Right lobe of liver (tissue), 6 donors: ENCODE measurements around the gene AADACL4. TPM values are rescaled to one million over a fixed set of nuclear protein-coding genes. Genes with fewer than 3 reads are reported as not detected.
"Not testable (repeated sequence)": the region's sequence is repeated elsewhere in the genome, so short reads cannot be mapped to it uniquely, and the experiment has no call there.

Source experiments
- ATAC-seq, 4 donors: fragments of 200-7000 bp; cut with Tn5 transposase; one replicate each; pipeline ENCODE4 v1.9.1; 2020; ENCODE audit warnings: mild to moderate bottlenecking in 4 of 4, moderate library complexity in 4 of 4
- DNase-seq, 3 donors: peaks; one replicate each; pipeline ENCODE4 v3.0.0-alpha.2; 2020
- H3K27ac ChIP-seq, 3 donors: fragments of 200-600 bp; one replicate each; pipeline ENCODE4 v1.8.0; 2022
- H3K27me3 ChIP-seq, 2 donors: fragments of 200-600 bp; one replicate each; pipeline ENCODE4 v1.8.0; 2022
- H3K36me3 ChIP-seq, 4 donors: fragments of 200-600 bp; sonication (generic) in 1 of 4; one replicate each; pipeline versions ENCODE4 v1.5.1 to v1.8.0; 2017 to 2022; ENCODE audit warnings: control low read depth in 1 of 4
- H3K4me1 ChIP-seq, 4 donors: fragments of 200-600 bp; sonication (generic) in 1 of 4; one replicate each; pipeline versions ENCODE4 v1.5.1 to v1.8.0; 2017 to 2022; ENCODE audit warnings: control low read depth in 1 of 4
- H3K4me3 ChIP-seq, 3 donors: fragments of 200-600 bp; one replicate each; pipeline ENCODE4 v1.8.0; 2022
- H3K9me3 ChIP-seq, 4 donors: fragments of 200-600 bp; sonication (generic) in 1 of 4; one replicate each; pipeline versions ENCODE4 v1.5.1 to v1.8.0; 2017 to 2022; ENCODE audit warnings: control low read depth in 1 of 4
- CTCF ChIP-seq, 4 donors: fragments of 200-600 bp in 3 of 4; fragments of 450-650 bp in 1 of 4; IDR thresholded peaks; one replicate each; pipeline versions ENCODE4 v1.5.1 to v1.8.0; 2016 to 2022; ENCODE audit warnings: antibody characterized with exemption in 4 of 4, mild to moderate bottlenecking in 2 of 4
- POLR2A ChIP-seq: fragments of 450-650 bp; IDR thresholded peaks from one replicate; pipeline ENCODE4 v1.6.1; 2017; ENCODE audit warnings: antibody characterized with exemption, mild to moderate bottlenecking
- WGBS: methylation state at CpG from one replicate; pipeline ENCODE4 v1.1.6; 2018; ENCODE audit warnings: low coverage, low lambda C conversion rate; ENCODE audit not compliant: insufficient coverage; ENCODE audit errors: missing lambda C conversion rate; 5-methylcytosine and 5-hydroxymethylcytosine counted together
- intact Hi-C, 2 donors: fragments of 100-400 bp; cut with DNase I; formaldehyde crosslinking; loops; one replicate each; pipeline versions ENCODE4 v1.11.2 to v1.14.1; 2022
- total RNA-seq, 6 experiments: library from RNA; depleted of rRNA in 2 of 6; stranded (reverse); fragments of >200 nt in 2 of 6; fragmentation: NEBNext Ultra II Directional in 3 of 6; extraction: Animal tissue kit (Norgen Biotek cat#: 25700) in 3 of 6; gene quantifications; one replicate each; pipeline versions ENCODE4 v1.1.0 to v1.2.4, GENCODE V29; 2016 to 2023
- donor health status: DM: no; HTN: yes; CAD: no.
- donor health status: DM: no; HTN: no; CAD: no.
- donor health status: DM: no; HTN: no; CAD: no.
- donor health status: DM: no; HTN: yes; CAD: no.
- donor health status: DM: no; HTN: yes; CAD: no.

AADACL4 gene
- total RNA-seq, 6 experiments from 2014 or later = not detected

DNA sequence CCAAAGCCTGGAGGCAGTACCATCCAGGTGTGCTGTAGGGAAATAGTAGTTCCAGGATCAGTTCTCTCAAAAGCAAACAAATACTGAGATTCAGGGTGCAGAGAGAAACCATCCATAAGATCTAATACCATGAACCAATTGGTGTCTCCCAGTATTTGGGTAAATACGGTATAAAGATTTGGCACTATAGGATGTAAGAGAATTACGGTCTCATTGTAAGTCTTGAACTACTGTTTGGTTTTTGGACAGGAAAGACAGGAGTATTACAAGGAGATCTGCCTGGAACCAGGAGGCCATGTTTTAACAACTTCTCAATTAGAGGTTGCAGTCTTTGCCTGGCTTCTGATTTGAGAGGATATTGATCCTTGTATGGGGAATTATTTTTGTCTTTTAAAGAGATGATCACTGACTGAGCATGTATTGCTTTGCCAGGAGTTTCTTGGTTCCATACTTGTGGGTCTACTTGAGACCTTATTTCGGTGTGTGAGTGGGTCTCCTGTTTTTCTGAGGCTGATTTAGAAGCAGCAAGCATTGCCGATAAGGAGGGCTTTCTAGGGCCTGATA lies 10.2 kb downstream of the AADACL4 start:
- Histone ChIP-seq H3K36me3 (no peaks in the 10 kb centered on the region), H3K4me1 (no peaks in the 10 kb centered on the region), H3K27ac (no peak overlapping the region), H3K27me3 (no peaks in the 10 kb centered on the region), H3K4me3 (no peak overlapping the region), H3K9me3 (no peaks in the 10 kb centered on the region)
- 88% methylated on average over 2 of the region's 4 CpGs for WGBS
- DNase-seq (no peak), ATAC-seq (no peak)
- TF ChIP-seq CTCF (IDR thresholded peaks at IDR 0.05) = no peak
- intact Hi-C loops = loop anchor here (10.0 kb wide), 1 partner anchor 339 kb away; no protein-coding TSS in a partner anchor

- no peak for TF ChIP-seq POLR2A
- no peak for TF ChIP-seq CTCF (IDR thresholded peaks at IDR 0.05)
- no peak for DNase-seq
- no peaks in the 10 kb centered on the region for H3K9me3 ChIP-seq
- no peaks in the 10 kb centered on the region for H3K27me3 ChIP-seq
- intact Hi-C loops = loop anchor here (10.0 kb wide), 1 partner anchor 340 kb away; no protein-coding TSS in a partner anchor
- no peaks in the 10 kb centered on the region for H3K36me3 ChIP-seq
- H3K27ac ChIP-seq = no peak overlapping the region
- peak in 1 of 4 donors; percentile 21 for ATAC-seq
- H3K4me3 ChIP-seq = no peak overlapping the region
- 48% methylated on average over 3 of the region's 8 CpGs for WGBS
- H3K4me1 ChIP-seq = no peaks in the 10 kb centered on the region
Observed at GRCh38 chr1:12654657-12655056, 10.8 kb downstream of the AADACL4 start.

DNA sequence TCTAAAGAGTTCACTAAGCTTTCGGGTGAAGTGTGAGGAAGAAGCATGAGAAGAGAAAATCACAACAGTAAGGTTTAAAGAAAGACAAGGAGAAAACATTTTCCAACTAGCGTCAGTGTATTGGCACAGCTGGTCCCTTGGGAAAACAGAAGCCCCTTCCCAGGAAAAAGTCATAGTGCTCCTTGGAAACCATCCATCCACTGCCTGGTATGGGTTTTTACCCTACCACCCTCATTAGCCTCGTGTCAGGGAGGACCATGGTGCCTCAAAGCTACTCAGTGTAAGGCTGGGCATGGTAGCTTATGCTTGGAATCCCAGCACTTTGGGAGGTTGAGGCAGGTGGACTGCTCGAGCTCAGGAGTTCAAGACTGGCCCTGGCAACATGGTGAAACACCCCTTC lies 12.7 kb downstream of the AADACL4 start:
- Histone ChIP-seq H3K36me3 (no peaks in the 10 kb centered on the region), H3K27me3 (no peaks in the 10 kb centered on the region), H3K27ac (no peak overlapping the region), H3K9me3 (no peaks in the 10 kb centered on the region), H3K4me3 (no peak overlapping the region), H3K4me1 (no peaks in the 10 kb centered on the region)
- TF ChIP-seq POLR2A (no peak), CTCF (IDR thresholded peaks at IDR 0.05) (no peak)
- ATAC-seq (no peak), DNase-seq (no peak)
- whole genome bisulfite sequencing = 83% methylated on average over 2 of the region's 4 CpGs
- intact Hi-C loops = loop anchor here (10.0 kb wide), 1 partner anchor 342 kb away; no protein-coding TSS in a partner anchor

DNA sequence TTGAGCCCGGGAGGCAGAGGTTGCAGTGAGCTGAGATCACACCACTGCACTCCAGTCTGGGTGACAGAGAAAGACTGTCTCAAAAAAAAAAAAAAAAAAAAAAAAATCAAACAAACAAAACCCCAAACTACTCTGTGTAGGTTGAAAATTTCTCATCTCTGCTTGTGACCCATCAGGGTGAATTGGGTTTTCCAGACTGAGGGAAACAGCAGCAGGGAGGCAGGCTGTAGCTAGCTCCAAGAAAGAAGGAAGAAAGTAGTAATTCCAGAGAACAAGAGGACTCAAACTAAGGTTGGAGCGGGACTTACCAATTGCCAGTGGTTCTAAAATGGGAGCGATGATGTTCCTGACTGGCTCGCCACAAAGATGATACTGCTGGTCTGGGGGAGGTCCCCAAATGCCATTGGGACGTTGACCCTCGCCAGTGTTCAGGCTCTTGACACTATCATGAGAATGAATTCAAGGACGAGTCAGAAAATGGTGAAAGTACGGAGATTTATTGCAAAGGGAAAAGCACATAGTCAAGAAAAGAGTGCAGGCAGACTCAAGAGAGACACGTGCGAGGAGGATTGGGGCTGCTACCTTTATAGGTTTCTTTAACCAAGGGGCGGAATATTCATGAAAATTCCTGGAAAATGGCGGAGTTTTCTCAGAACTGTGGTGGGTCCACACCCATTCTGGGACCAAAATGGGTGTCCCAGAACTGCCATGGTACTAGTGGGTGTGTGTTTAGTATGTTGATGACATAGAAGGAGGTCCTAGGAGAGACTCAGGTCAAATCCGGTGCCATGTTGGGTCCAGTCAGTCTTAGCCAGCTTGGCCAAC lies 13.4 kb downstream of the AADACL4 start:
- ATAC-seq (no peak), DNase-seq (no peak)
- TF ChIP-seq POLR2A = no peak
- no peak for TF ChIP-seq CTCF (IDR thresholded peaks at IDR 0.05)
- intact Hi-C loops = loop anchor here (10.0 kb wide), 1 partner anchor 342 kb away; no protein-coding TSS in a partner anchor
- Histone ChIP-seq H3K9me3 (no peaks in the 10 kb centered on the region), H3K27ac (no peak overlapping the region), H3K36me3 (no peaks in the 10 kb centered on the region), H3K4me3 (no peak overlapping the region), H3K4me1 (no peaks in the 10 kb centered on the region), H3K27me3 (no peaks in the 10 kb centered on the region)
- 90% methylated on average over 7 of the region's 13 CpGs for WGBS

DNA sequence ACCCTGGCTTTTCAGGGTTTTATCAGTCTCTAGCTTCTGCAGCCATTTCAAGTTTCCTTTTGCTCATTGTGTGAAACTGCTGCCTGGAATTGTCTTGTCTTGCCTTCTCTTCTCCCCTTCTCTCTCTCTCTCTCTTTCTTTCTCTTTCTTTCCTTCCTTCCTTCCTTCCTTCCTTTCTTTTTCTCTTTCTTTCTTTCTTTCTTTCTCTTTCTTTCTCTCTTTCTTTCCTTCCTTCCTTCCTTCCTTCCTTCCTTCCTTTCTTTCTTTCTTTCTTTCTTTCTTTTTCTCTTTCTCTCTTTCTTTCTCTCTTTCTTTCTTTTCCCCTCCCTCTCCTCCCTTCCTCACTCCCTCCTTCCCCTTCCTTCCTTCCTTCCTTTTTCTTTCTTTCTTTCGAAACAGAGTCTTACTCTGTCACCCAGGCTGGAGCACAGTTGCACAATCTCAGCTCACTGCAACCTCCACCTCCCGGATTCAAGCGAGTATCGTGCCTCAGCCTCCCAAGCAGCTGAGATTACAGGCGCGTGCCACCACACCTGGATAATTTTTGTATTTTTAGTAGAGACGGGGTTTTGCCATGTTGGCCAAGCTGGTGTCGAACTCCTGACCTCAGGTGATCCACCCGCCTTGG lies 14.1 kb downstream of the AADACL4 start:
- H3K4me3 ChIP-seq, H3K27me3 ChIP-seq, DNase-seq, H3K9me3 ChIP-seq, H3K4me1 ChIP-seq, H3K36me3 ChIP-seq, ATAC-seq, H3K27ac ChIP-seq: not testable (repeated sequence)
- intact Hi-C loops = loop anchor here (10.0 kb wide), 1 partner anchor 343 kb away; no protein-coding TSS in a partner anchor
- 55% methylated on average over 9 of the region's 9 CpGs for WGBS
